Panc1 (cell line): ENCODE results near the gene MBNL2.

Experiments used
- CTCF ChIP-seq: fragments of 450-650 bp; IDR thresholded peaks from 2 replicates; pipeline ENCODE4 v1.5.1; 2017; ENCODE audit warnings: mild to moderate bottlenecking
- POLR2AphosphoS5 ChIP-seq: IDR thresholded peaks from 2 replicates; pipeline ENCODE4 v1.6.1; 2012; ENCODE audit warnings: mild to moderate bottlenecking, low read depth, low read length, moderate library complexity
- REST ChIP-seq, 2 experiments: IDR thresholded peaks; 2 replicates each; pipeline ENCODE4 v1.6.1; 2011 to 2012; ENCODE audit warnings: low read depth in 2 of 2, control low read depth in 1 of 2, low read length in 1 of 2, mild to moderate bottlenecking in 1 of 2, moderate library complexity in 1 of 2; ENCODE audit not compliant: insufficient read depth in 1 of 2
- SIN3A ChIP-seq: IDR thresholded peaks from 2 replicates; pipeline ENCODE4 v1.6.1; 2012; ENCODE audit warnings: low read depth, mild to moderate bottlenecking, low read length, moderate library complexity, borderline replicate concordance; ENCODE audit not compliant: insufficient read depth
- TCF7L2 ChIP-seq: IDR thresholded peaks from 2 replicates; pipeline ENCODE4 v1.6.1; 2011; ENCODE audit warnings: mild to moderate bottlenecking, low read depth, low read length, inconsistent platforms

- TF ChIP-seq CTCF (no peak), POLR2AphosphoS5 (no peak), REST (IDR thresholded peaks at IDR 0.05; ENCODE audit: insufficient read depth in 1 of 2, low read depth in 2 of 2, low read length in 1 of 2) (no peak), SIN3A (no peak), TCF7L2 (no peak)
These were observed 47.1 kb upstream of the MBNL2 start for GRCh38 chr13:97175041-97175440.
